MM.1S (cell line): ENCODE measurements around the gene SPATA6.

Source experiments
- EZH2 ChIP-seq: fragments of 300-600 bp; sonication (generic); optimal IDR thresholded peaks from 2 replicates; pipeline ENCODE3; 2017; ENCODE audit warnings: low read depth, mild to moderate bottlenecking, antibody characterized with exemption, low read length, mixed read lengths
- TF ChIP-seq, protein P1 (sequence below): fragments of 300-600 bp; sonication (generic); IDR thresholded peaks from 2 replicates; pipeline ENCODE4 v1.5.1; 2016; ENCODE audit warnings: antibody characterized with exemption, low read length, mixed read lengths

GRCh38 chr1:48495166-48495565, 23.2 kb upstream of the SPATA6 start:
- TF ChIP-seq, protein P1, sequence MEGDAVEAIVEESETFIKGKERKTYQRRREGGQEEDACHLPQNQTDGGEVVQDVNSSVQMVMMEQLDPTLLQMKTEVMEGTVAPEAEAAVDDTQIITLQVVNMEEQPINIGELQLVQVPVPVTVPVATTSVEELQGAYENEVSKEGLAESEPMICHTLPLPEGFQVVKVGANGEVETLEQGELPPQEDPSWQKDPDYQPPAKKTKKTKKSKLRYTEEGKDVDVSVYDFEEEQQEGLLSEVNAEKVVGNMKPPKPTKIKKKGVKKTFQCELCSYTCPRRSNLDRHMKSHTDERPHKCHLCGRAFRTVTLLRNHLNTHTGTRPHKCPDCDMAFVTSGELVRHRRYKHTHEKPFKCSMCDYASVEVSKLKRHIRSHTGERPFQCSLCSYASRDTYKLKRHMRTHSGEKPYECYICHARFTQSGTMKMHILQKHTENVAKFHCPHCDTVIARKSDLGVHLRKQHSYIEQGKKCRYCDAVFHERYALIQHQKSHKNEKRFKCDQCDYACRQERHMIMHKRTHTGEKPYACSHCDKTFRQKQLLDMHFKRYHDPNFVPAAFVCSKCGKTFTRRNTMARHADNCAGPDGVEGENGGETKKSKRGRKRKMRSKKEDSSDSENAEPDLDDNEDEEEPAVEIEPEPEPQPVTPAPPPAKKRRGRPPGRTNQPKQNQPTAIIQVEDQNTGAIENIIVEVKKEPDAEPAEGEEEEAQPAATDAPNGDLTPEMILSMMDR, result no peak
- TF ChIP-seq EZH2, result no peak
